Loucy (cell line): Measurements from ENCODE around the gene BCL2L13.

Source experiments
- EZH2phosphoT487 ChIP-seq: fragments of 200-600 bp; IDR thresholded peaks from 2 replicates; pipeline ENCODE4 v1.6.1; 2018; ENCODE audit warnings: antibody characterized with exemption, mild to moderate bottlenecking, moderate library complexity, borderline replicate concordance
- TF ChIP-seq, protein P1 (sequence below): fragments of 200-600 bp; sonication (generic); conservative IDR thresholded peaks from 2 replicates; pipeline ENCODE4 v1.5.1; 2014; ENCODE audit warnings: mild to moderate bottlenecking, antibody characterized with exemption, low read length

DNA sequence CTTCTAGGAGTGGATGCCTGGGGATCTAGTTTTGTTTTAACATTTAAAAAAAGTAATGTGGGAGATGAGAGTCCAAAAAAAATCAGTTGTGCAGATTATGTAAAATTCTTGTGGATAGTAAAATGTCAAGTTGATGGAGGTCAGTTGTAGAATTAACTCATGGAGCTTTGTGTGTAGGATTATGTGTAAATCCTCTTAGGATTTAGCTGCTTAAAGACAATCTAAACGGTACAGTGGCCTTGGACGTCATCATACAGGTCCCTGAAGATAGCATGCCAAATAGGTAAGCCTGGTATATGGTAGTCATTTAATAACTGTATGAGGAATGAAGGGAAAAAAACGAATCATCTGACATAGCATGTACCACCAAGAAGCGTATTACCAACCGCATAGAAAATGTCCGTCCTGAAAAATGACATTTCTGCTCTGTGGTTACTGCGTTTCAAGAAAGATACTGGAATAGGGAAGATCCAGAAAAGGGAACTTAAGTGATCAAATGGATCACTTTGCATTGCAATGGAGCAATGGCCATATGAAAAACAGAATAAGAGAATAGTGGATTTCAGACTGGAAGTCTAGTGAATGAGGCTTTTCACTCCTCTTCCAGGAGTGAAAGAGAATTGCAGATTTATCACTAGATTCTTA lies 61.3 kb downstream of the BCL2L13 start:
- TF ChIP-seq, protein P1, sequence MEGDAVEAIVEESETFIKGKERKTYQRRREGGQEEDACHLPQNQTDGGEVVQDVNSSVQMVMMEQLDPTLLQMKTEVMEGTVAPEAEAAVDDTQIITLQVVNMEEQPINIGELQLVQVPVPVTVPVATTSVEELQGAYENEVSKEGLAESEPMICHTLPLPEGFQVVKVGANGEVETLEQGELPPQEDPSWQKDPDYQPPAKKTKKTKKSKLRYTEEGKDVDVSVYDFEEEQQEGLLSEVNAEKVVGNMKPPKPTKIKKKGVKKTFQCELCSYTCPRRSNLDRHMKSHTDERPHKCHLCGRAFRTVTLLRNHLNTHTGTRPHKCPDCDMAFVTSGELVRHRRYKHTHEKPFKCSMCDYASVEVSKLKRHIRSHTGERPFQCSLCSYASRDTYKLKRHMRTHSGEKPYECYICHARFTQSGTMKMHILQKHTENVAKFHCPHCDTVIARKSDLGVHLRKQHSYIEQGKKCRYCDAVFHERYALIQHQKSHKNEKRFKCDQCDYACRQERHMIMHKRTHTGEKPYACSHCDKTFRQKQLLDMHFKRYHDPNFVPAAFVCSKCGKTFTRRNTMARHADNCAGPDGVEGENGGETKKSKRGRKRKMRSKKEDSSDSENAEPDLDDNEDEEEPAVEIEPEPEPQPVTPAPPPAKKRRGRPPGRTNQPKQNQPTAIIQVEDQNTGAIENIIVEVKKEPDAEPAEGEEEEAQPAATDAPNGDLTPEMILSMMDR = no peak
- TF ChIP-seq EZH2phosphoT487 = no peak
